GM19025 (cell line): ENCODE results near the gene MYO16.

Experiments
- ATAC-seq: cut with Tn5 transposase; IDR thresholded peaks from one replicate; pipeline ENCODE4 v1.9.1; 2021; ENCODE audit warnings: mild to moderate bottlenecking, low read depth, moderate library complexity; ENCODE audit not compliant: unreplicated experiment

The MYO16 gene

GRCh38 chr13:109251956-109252355 lies 622.5 kb downstream of the MYO16 start:
- no peak for ATAC-seq

- no peak for ATAC-seq
These were observed 623.9 kb downstream of the MYO16 start for GRCh38 chr13:109253316-109253715.

DNA sequence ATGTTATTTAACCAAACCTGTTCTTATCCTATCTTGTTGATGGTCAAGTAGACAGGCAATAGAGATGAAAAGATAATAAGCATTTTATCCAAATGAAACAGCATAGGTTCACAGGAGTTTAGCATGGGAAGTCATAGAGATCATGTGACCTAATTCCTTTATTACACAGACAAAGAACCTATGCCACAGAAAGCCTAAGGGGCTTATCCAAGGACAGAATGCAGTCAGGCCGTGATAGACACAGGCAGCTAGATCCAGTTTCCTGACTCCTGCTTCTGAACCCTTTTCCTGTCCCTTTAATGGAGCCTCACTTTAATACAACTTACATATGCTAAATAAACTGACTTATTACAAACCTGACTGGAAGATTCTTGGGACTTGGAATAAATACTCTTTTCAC lies 624.9 kb downstream of the MYO16 start:
- ATAC-seq: no peak

DNA sequence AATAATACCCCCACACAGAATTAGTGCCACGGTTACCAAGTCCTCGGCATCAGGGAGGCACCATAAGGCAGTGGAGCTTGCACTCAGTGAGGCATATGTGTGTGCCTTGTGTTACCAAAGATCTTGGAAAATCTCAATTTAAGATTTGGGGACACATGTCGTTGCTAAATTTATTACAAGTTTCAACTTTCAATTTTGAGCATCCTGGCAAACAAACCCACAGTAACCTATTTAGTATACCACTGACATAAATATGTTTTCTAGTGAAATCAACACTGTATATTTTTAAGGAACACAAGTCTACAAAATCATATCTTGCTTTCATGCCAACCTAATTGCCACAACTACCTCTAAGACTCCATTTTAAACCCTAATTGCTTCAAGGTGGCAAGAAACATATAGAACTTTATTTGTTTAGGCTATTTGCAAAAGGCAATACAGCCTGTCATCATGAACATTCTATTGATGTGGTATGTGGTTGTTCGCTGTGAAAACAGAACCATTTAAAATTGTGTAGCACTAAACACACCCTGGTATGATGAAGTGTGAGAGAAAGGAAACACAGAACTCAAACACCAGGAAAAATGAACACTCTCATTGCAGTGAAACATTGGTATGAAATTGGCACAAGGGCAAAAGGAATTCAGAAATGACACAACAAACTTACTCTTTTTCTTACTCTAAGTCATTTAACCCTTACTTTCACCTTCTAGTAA lies 625.9 kb downstream of the MYO16 start:
- ATAC-seq: no peak

GRCh38 chr13:109256866-109257760 lies 627.7 kb downstream of the MYO16 start:
- no peak for ATAC-seq
